Pancreas (tissue), 10 donors: ENCODE data around the gene ACYP2. TPM values are rescaled to one million over a fixed set of nuclear protein-coding genes. Genes with fewer than 3 reads are reported as not detected.

Source experiments
- ATAC-seq, 4 donors: fragments of 200-7000 bp; cut with Tn5 transposase; one replicate each; pipeline versions ENCODE4 v1.8.0 to v1.9.1; 2020; ENCODE audit warnings: mild to moderate bottlenecking in 4 of 4, moderate library complexity in 4 of 4
- DNase-seq, 6 donors: peaks; one replicate each; pipeline ENCODE4 v3.0.0-alpha.2; 2020
- FAIRE-seq: peaks from 2 replicates; lab custom pipeline; 2012; peaks lifted over from hg19 to GRCh38; lab: Jason Lieb, UNC
- H3K27ac ChIP-seq, 4 donors: fragments of 200-600 bp; sonication (generic); 1 replicate in 3 of 4; 2 replicates in 1 of 4; pipeline versions ENCODE4 v1.5.0 to v1.8.0; 2020
- H3K27me3 ChIP-seq, 4 donors: fragments of 200-600 bp; one replicate each; pipeline ENCODE4 v1.8.0; 2021
- H3K36me3 ChIP-seq, 3 donors: fragments of 200-600 bp; sonication (generic) in 1 of 3; one replicate each; pipeline versions ENCODE4 v1.5.0 to v1.8.0; 2020 to 2021
- H3K4me1 ChIP-seq, 3 donors: fragments of 200-600 bp; one replicate each; pipeline ENCODE4 v1.8.0; 2021
- H3K4me3 ChIP-seq, 4 donors: fragments of 200-600 bp; sonication (generic) in 2 of 4; one replicate each; pipeline versions ENCODE4 v1.5.0 to v1.8.0; 2020 to 2021
- H3K9me3 ChIP-seq, 4 donors: fragments of 200-600 bp; one replicate each; pipeline ENCODE4 v1.8.0; 2021
- CTCF ChIP-seq, 4 donors: fragments of 200-600 bp; sonication (generic) in 3 of 4; IDR thresholded peaks; one replicate each; pipeline versions ENCODE4 v1.5.0 to v1.8.0; 2021; ENCODE audit warnings: antibody characterized with exemption in 4 of 4
- WGBS, 2 donors: extraction: QIAGEN DNeasy Blood & Tissue Kit; methylation state at CpG; one replicate each; pipeline ENCODE4 v1.1.7; 2013; 5-methylcytosine and 5-hydroxymethylcytosine counted together
- intact Hi-C, 3 donors: fragments of 100-400 bp; cut with DNase I; formaldehyde crosslinking; loops; one replicate each; pipeline versions ENCODE4 v1.11.1 to v1.14.2; 2022
- polyA plus RNA-seq, 2 donors: library from polyadenylated mRNA; stranded (reverse); fragments of 200-250 nt; gene quantifications; one replicate each; pipeline ENCODE4 v1.2.3, GENCODE V29; 2013
- total RNA-seq, 6 donors: library from RNA; stranded (reverse); fragmentation: NEBNext Ultra II Directional in 4 of 6; extraction: Animal tissue kit (Norgen Biotek cat#: 25700) in 4 of 6; gene quantifications; one replicate each; pipeline versions ENCODE4 v1.2.1 to v1.2.4, GENCODE V29; 2021 to 2023
- donor health status: healthy with polysubstance abuse.
- donor health status: DM: no; HTN: no; CAD: no; lungs with moderate emphysema.
- donor health status: DM: no; HTN: no; CAD: no.
- donor health status: control.
- donor health status: control.
- donor health status: Bipolar disorder and iron deficiency.
- donor health status: DM: yes; HTN: yes; CAD: no.
- donor health status: DM: no; HTN: no; CAD: no.
- donor health status: DM: no; HTN: no; CAD: no.
- donor health status: DM: yes; HTN: yes; CAD: no.

Gene ACYP2
- total and polyA plus RNA-seq, 8 donors = 8.0 to 18.0 (median 10.4) TPM

- no peak for TF ChIP-seq CTCF (IDR thresholded peaks at IDR 0.05)
- ATAC-seq (no peak), DNase-seq (no peak), FAIRE-seq (no peak)
- H3K27ac ChIP-seq = no peak overlapping the region
- no peaks in the 10 kb centered on the region for H3K4me1 ChIP-seq
- H3K9me3 ChIP-seq = no peaks in the 10 kb centered on the region
- H3K4me3 ChIP-seq = no peak overlapping the region
- no peaks in the 10 kb centered on the region for H3K36me3 ChIP-seq
- intact Hi-C loops = no loop called here
- no peaks in the 10 kb centered on the region for H3K27me3 ChIP-seq
Observed at GRCh38 chr2:54303631-54304030, 188.2 kb downstream of the ACYP2 start.

- H3K4me1 ChIP-seq = no peaks in the 10 kb centered on the region
- ATAC-seq (no peak), DNase-seq (no peak), FAIRE-seq (no peak)
- no peaks in the 10 kb centered on the region for H3K36me3 ChIP-seq
- no peaks in the 10 kb centered on the region for H3K27me3 ChIP-seq
- intact Hi-C loops = no loop called here
- H3K4me3 ChIP-seq = no peak overlapping the region
- 89 to 95% methylated on average over 3 of the region's 3 CpGs for WGBS, 2 donors
- H3K27ac ChIP-seq = no peak overlapping the region
- no peaks in the 10 kb centered on the region for H3K9me3 ChIP-seq
- TF ChIP-seq CTCF (IDR thresholded peaks at IDR 0.05) = no peak
Observed at GRCh38 chr2:54306556-54306955, 191.1 kb downstream of the ACYP2 start.

GRCh38 chr2:54308186-54308585 lies 192.8 kb downstream of the ACYP2 start:
- Histone ChIP-seq H3K27ac (no peak overlapping the region), H3K4me3 (no peak overlapping the region), H3K9me3 (no peaks in the 10 kb centered on the region), H3K36me3 (no peaks in the 10 kb centered on the region), H3K4me1 (no peaks in the 10 kb centered on the region), H3K27me3 (no peaks in the 10 kb centered on the region)
- no peak for FAIRE-seq
- ATAC-seq = no peak
- intact Hi-C loops = no loop called here
- TF ChIP-seq CTCF (IDR thresholded peaks at IDR 0.05) = no peak
- DNase-seq = no peak
- WGBS, 2 donors = 91 to 94% methylated on average over 6 of the region's 6 CpGs

- Histone ChIP-seq H3K36me3 (no peaks in the 10 kb centered on the region), H3K27ac (no peak overlapping the region), H3K4me3 (no peak overlapping the region), H3K4me1 (no peaks in the 10 kb centered on the region), H3K27me3 (no peaks in the 10 kb centered on the region), H3K9me3 (no peaks in the 10 kb centered on the region)
- FAIRE-seq (no peak), DNase-seq (no peak), ATAC-seq (no peak)
- 76 to 79% methylated on average over 2 of the region's 2 CpGs for WGBS, 2 donors
- TF ChIP-seq CTCF (IDR thresholded peaks at IDR 0.05) = no peak
- intact Hi-C loops = no loop called here
Observed at GRCh38 chr2:54308782-54309181, 193.4 kb downstream of the ACYP2 start.

GRCh38 chr2:54310311-54310710 lies 194.9 kb downstream of the ACYP2 start:
- no peak for TF ChIP-seq CTCF (IDR thresholded peaks at IDR 0.05)
- no peak overlapping the region for H3K4me3 ChIP-seq
- DNase-seq = no peak
- intact Hi-C loops = no loop called here
- no peaks in the 10 kb centered on the region for H3K27me3 ChIP-seq
- H3K9me3 ChIP-seq = no peaks in the 10 kb centered on the region
- H3K4me1 ChIP-seq = no peaks in the 10 kb centered on the region
- no peak for FAIRE-seq
- WGBS, 2 donors = 82 to 88% methylated on average over 3 of the region's 3 CpGs
- H3K36me3 ChIP-seq = no peaks in the 10 kb centered on the region
- ATAC-seq = no peak
- no peak overlapping the region for H3K27ac ChIP-seq
